GM12875 (cell line): ENCODE data around the gene GULP1.

Experiments used
- H3K4me3 ChIP-seq: one replicate; pipeline ENCODE4 v1.5.1; 2011; ENCODE audit warnings: low read depth, low read length, control low read depth
- TF ChIP-seq, protein P1 (sequence below): IDR thresholded peaks from 2 replicates; pipeline ENCODE4 v1.5.1; 2011; ENCODE audit warnings: low read depth, mild to moderate bottlenecking, control low read depth, inconsistent platforms, low read length, moderate library complexity, borderline replicate concordance; ENCODE audit not compliant: insufficient read depth

GULP1 gene

DNA sequence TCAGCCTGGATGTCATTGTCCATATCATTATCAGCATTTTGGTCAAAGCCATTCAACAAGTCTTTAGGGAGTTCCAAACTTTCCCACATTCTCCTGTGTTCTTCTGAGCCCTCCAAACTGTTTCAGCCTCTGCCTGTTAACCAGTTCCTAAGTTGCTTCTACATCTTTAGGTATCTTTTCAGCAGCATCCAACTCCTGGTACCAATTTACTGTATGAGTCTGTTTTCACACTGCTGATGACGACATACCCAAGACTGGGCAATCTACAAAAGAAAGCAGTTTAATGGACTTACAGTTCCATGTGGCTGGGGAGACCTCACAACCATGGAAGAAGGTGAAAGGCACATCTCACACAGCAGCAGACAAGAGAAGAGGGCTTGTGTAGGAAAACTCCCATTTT lies 94.2 kb downstream of the GULP1 start:
- no peak overlapping the region for H3K4me3 ChIP-seq
- TF ChIP-seq, protein P1, sequence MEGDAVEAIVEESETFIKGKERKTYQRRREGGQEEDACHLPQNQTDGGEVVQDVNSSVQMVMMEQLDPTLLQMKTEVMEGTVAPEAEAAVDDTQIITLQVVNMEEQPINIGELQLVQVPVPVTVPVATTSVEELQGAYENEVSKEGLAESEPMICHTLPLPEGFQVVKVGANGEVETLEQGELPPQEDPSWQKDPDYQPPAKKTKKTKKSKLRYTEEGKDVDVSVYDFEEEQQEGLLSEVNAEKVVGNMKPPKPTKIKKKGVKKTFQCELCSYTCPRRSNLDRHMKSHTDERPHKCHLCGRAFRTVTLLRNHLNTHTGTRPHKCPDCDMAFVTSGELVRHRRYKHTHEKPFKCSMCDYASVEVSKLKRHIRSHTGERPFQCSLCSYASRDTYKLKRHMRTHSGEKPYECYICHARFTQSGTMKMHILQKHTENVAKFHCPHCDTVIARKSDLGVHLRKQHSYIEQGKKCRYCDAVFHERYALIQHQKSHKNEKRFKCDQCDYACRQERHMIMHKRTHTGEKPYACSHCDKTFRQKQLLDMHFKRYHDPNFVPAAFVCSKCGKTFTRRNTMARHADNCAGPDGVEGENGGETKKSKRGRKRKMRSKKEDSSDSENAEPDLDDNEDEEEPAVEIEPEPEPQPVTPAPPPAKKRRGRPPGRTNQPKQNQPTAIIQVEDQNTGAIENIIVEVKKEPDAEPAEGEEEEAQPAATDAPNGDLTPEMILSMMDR = no peak

- H3K4me3 ChIP-seq = no peak overlapping the region
- TF ChIP-seq, protein P1 = no peak
These were observed 97.2 kb downstream of the GULP1 start for GRCh38 chr2:188388831-188389230.

DNA sequence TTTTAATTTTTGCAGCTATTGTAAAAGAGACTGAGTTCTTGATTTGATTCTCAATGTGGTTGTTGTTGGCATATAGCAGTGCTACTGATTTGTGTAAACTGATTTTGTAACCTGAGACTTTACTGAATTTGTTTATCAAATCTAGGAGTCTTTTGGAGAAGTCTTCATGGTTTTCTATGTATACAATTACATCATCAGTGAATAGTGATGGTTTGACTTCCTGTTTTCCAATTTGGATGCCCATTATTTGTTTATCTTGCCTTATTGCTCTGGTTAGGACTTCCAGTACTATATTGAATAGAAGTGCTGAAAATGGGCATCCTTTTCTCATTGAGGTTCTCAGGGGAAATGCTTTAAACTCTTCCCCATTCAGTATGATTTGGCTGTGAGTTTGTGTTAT lies 99.7 kb downstream of the GULP1 start:
- TF ChIP-seq, protein P1 = no peak
- H3K4me3 ChIP-seq = no peak overlapping the region

- H3K4me3 ChIP-seq = no peak overlapping the region
- TF ChIP-seq, protein P1 = no peak
These were observed 103.3 kb downstream of the GULP1 start for GRCh38 chr2:188394931-188395472.

DNA sequence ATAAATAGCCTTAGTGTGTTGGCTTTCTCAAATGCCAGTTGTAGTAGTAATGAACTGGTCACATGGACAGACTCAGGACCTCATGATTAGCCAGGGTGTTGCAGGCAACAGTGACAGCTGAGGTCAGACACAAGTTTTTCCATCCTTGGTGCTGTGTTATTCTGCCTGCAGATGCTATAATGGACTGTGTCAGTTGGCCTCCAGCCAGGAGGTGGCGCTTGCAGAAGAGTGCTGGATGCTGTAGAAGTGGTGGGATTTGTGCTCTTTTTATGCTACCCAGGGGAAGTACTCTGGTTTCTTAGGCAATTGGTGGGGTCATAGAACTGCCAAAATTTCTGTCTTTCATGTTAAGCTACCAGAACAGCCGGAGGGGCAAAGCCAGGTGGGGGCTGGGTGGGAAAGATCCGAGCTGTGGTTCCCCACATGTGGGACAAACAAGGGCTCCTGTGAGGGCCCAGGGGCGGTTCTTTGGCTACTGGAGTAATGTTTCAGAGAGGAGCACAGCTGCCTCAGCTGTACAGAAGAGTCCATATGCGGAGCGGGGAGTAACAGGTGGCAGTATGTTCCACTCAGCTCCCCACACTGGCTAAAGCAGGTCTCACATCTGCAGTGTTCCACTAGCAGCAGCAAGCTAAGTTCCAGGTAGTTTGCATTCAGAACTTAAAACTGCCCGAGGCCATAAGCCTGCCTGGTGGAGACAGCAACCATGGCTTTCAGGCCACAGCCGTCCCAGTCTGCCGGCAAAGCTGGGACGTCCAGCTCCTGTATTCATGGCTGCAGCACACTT lies 104.4 kb downstream of the GULP1 start:
- TF ChIP-seq, protein P1 = no peak

DNA sequence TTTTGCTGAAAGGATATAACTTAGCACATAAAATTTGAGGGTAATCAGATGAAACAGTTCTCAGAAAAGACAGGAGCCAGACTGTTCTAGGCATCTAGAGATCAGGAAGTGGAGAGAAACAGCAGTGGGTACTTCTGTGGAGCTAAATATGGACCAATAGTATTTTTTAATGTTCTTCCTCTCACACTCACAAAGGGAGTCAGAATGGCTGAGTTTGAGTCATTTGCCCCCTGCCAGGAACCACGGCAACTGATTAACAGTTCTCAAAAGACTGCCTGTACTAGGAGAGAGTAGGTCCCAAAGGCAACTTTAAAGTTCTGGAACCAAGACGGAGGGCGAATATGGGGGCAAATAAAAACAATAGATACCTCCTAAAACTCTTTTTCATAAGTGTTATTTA lies 107.5 kb downstream of the GULP1 start:
- TF ChIP-seq, protein P1 = no peak

More for the DNA sequence above, 104.4 kb downstream of the GULP1 start:
- no peak overlapping the region for H3K4me3 ChIP-seq

DNA sequence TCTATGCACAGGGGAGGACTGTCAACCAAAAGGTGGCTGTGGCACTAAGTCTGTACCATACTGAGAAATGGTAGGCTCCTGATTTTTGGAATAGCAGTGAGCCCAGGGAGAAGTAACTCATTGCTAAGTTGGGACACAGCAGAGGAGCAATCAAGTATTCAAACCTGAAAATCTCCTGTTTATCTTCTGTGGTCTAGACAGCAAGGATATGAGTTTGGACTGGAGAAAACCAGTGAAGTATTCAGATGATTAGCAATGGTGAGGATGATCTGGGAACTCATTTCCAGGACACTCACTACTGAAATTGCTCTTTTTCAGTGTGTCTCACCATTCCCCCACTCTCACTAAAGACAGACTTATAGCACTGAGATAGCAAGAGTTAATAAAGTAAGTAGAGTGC lies 112.0 kb downstream of the GULP1 start:
- TF ChIP-seq, protein P1 = no peak
- no peak overlapping the region for H3K4me3 ChIP-seq

More for the DNA sequence above, 107.5 kb downstream of the GULP1 start:
- H3K4me3 ChIP-seq = no peak overlapping the region
